SK-N-SH (cell line): ENCODE measurements around the gene TRMT10B. TPM values are rescaled to one million over a fixed set of nuclear protein-coding genes. Genes with fewer than 3 reads are reported as not detected.

ENCODE experiments used
- CTCF ChIA-PET: fragments of 300-600, 350-600 bp; formaldehyde crosslinking; extraction: SDS; loops from one replicate; lab custom pipeline; 2021; lab: Yijun Ruan, JAX
- POLR2A ChIA-PET: fragments of 350-600 bp; sonication (Branson Sonifier 250); formaldehyde crosslinking; extraction: SDS; loops from one replicate; lab custom pipeline; 2020; ENCODE audit warnings: antibody characterized with exemption, inconsistent platforms; lab: Yijun Ruan, JAX
- DNase-seq: peaks from one replicate; pipeline ENCODE4 v3.0.0; 2012
- H2AFZ ChIP-seq: fragments of 200-600 bp; sonication (generic); 2 replicates; pipeline ENCODE4 v1.8.1; 2016; ENCODE audit warnings: antibody characterized with exemption, mild to moderate bottlenecking, low read depth
- H3F3A ChIP-seq: fragments of 200-600 bp; sonication (generic); replicated peaks from 2 replicates; pipeline ENCODE3; 2016; ENCODE audit warnings: antibody characterized with exemption, mild to moderate bottlenecking; ENCODE audit not compliant: insufficient read depth
- H3K27ac ChIP-seq, 2 experiments: fragments of 200-500 bp in 1 of 2; fragments of 200-600 bp in 1 of 2; sonication (Bioruptor generic) in 1 of 2; sonication (generic), shearing (Covaris generic) in 1 of 2; 2 replicates each; pipeline versions ENCODE4 v1.5.1 to v1.6.1; 2014 to 2016; ENCODE audit warnings: low read depth in 2 of 2, inconsistent platforms in 1 of 2, low read length in 1 of 2, mild to moderate bottlenecking in 1 of 2, mixed read lengths in 1 of 2
- H3K27me3 ChIP-seq: fragments of 200-600 bp; sonication (generic), shearing (Covaris generic); 2 replicates; pipeline ENCODE4 v1.6.1; 2016; ENCODE audit warnings: mixed run types; ENCODE audit not compliant: insufficient read depth
- H3K36me3 ChIP-seq, 2 experiments: fragments of 200-500 bp in 1 of 2; fragments of 200-600 bp in 1 of 2; sonication (Bioruptor generic) in 1 of 2; sonication (generic) in 1 of 2; replicated peaks in 1 of 2; 2 replicates each; pipeline versions ENCODE3 to v1.5.1; 2014 to 2016; ENCODE audit warnings: low read length in 1 of 2, mild to moderate bottlenecking in 1 of 2; ENCODE audit not compliant: insufficient read depth in 2 of 2, control insufficient read depth in 1 of 2
- H3K4me1 ChIP-seq, 2 experiments: fragments of 200-500 bp in 1 of 2; fragments of 200-600 bp in 1 of 2; sonication (Bioruptor generic) in 1 of 2; sonication (generic), shearing (Covaris generic) in 1 of 2; 2 replicates each; pipeline versions ENCODE4 v1.5.1 to v1.6.1; 2014 to 2016; ENCODE audit warnings: low read depth in 1 of 2, low read length in 1 of 2, mixed run types in 1 of 2; ENCODE audit not compliant: insufficient read depth in 2 of 2, control insufficient read depth in 1 of 2
- H3K4me2 ChIP-seq: fragments of 200-600 bp; sonication (generic), shearing (Covaris generic); 2 replicates; pipeline ENCODE4 v1.6.1; 2017; ENCODE audit warnings: mixed run types
- H3K4me3 ChIP-seq, 2 experiments: fragments of 200-500 bp in 1 of 2; fragments of 200-600 bp in 1 of 2; sonication (Bioruptor generic) in 1 of 2; sonication (generic), shearing (Covaris generic) in 1 of 2; 2 replicates each; pipeline versions ENCODE4 v1.5.1 to v1.8.1; 2014 to 2016; ENCODE audit warnings: low read depth in 2 of 2, inconsistent platforms in 1 of 2, low read length in 1 of 2, mild to moderate bottlenecking in 1 of 2, mixed read lengths in 1 of 2, moderate library complexity in 1 of 2
- H3K79me2 ChIP-seq: fragments of 200-600 bp; sonication (generic); 2 replicates; pipeline ENCODE4 v1.8.1; 2017; ENCODE audit warnings: mild to moderate bottlenecking; ENCODE audit not compliant: insufficient read depth
- H3K9ac ChIP-seq: fragments of 200-600 bp; sonication (generic); 2 replicates; pipeline ENCODE4 v1.6.1; 2017; ENCODE audit warnings: mixed run types
- H3K9me2 ChIP-seq: fragments of 200-600 bp; sonication (generic); 2 replicates; pipeline ENCODE4 v1.6.1; 2017; ENCODE audit warnings: mixed run types
- H3K9me3 ChIP-seq: fragments of 200-600 bp; sonication (generic); 2 replicates; pipeline ENCODE4 v1.6.1; 2017; ENCODE audit warnings: mixed run types, mild to moderate bottlenecking, moderate library complexity
- H4K20me1 ChIP-seq: fragments of 200-600 bp; sonication (generic); 2 replicates; pipeline ENCODE4 v1.6.1; 2017; ENCODE audit warnings: mild to moderate bottlenecking, mixed run types; ENCODE audit not compliant: insufficient read depth
- CHD2 ChIP-seq: fragments of 150-350 bp; IDR thresholded peaks from 2 replicates; pipeline ENCODE4 v1.6.1; 2018; ENCODE audit warnings: low read length; ENCODE audit not compliant: partially characterized antibody
- ELF1 ChIP-seq: IDR thresholded peaks from 2 replicates; pipeline ENCODE4 v1.4.0; 2012
- EZH2phosphoT487 ChIP-seq: fragments of 200-600 bp; sonication (generic); IDR thresholded peaks from 2 replicates; pipeline ENCODE4 v1.6.1; 2017; ENCODE audit warnings: low read depth, mixed run types, mild to moderate bottlenecking, antibody characterized with exemption, moderate library complexity, borderline replicate concordance
- FOXJ3 ChIP-seq: sonication (generic); formaldehyde crosslinking; IDR thresholded peaks from 2 replicates; pipeline ENCODE4 v1.5.1; 2020; ENCODE audit warnings: mild to moderate bottlenecking, missing genetic modification reagents
- FOXM1 ChIP-seq: IDR thresholded peaks from 2 replicates; pipeline ENCODE4 v1.4.0; 2012; ENCODE audit warnings: low read depth, mild to moderate bottlenecking
- GATA2 ChIP-seq: sonication (generic); formaldehyde crosslinking; IDR thresholded peaks from 2 replicates; pipeline ENCODE4 v1.5.0; 2020; ENCODE audit warnings: mild to moderate bottlenecking, missing genetic modification reagents
- MXI1 ChIP-seq: IDR thresholded peaks from 2 replicates; pipeline ENCODE4 v1.6.1; 2012; ENCODE audit warnings: mild to moderate bottlenecking, low read depth, low read length, improper control_type of control experiment
- RAD21 ChIP-seq: IDR thresholded peaks from 2 replicates; pipeline ENCODE4 v1.6.1; 2012; ENCODE audit warnings: mild to moderate bottlenecking, low read length
- REST ChIP-seq: IDR thresholded peaks from 2 replicates; pipeline ENCODE4 v1.6.1; 2012; ENCODE audit warnings: mild to moderate bottlenecking, low read depth, low read length, moderate library complexity
- RFX5 ChIP-seq: IDR thresholded peaks from 2 replicates; pipeline ENCODE4 v1.6.1; 2012; ENCODE audit warnings: mild to moderate bottlenecking, improper control_type of control experiment, low read length
- SMC3 ChIP-seq: IDR thresholded peaks from 2 replicates; pipeline ENCODE4 v1.6.1; 2012; ENCODE audit warnings: low read depth, low read length, improper control_type of control experiment
- TAF1 ChIP-seq: IDR thresholded peaks from 2 replicates; pipeline ENCODE4 v1.6.1; 2012; ENCODE audit warnings: low read depth, mild to moderate bottlenecking, low read length, moderate library complexity, borderline replicate concordance
- TCF12 ChIP-seq: IDR thresholded peaks from 2 replicates; pipeline ENCODE4 v1.4.0; 2012
- TEAD4 ChIP-seq: IDR thresholded peaks from 2 replicates; pipeline ENCODE4 v1.4.0; 2012; ENCODE audit warnings: mild to moderate bottlenecking, borderline replicate concordance; ENCODE audit not compliant: insufficient read depth
- WGBS: methylation state at CpG from one replicate; pipeline ENCODE4 v1.1.6; 2017; ENCODE audit warnings: low lambda C conversion rate; 5-methylcytosine and 5-hydroxymethylcytosine counted together
- polyA plus RNA-seq, 3 experiments: library from polyadenylated mRNA; depleted of rRNA; stranded (reverse); fragments of >200 nt; gene quantifications; 2 replicates each; pipeline ENCODE4 v1.2.3, GENCODE V29; 2012
- TF ChIP-seq, protein P1 (sequence below): fragments of 150-350 bp; IDR thresholded peaks from 2 replicates; pipeline ENCODE4 v1.6.1; 2016; ENCODE audit warnings: mild to moderate bottlenecking, low read depth, low read length
- TF ChIP-seq, protein P2 (sequence below): fragments of 150-350 bp; IDR thresholded peaks from 2 replicates; pipeline ENCODE4 v1.6.1; 2017; ENCODE audit warnings: antibody characterized with exemption, low read length, low read depth, borderline replicate concordance
- TF ChIP-seq, protein P3 (sequence below): IDR thresholded peaks from 2 replicates; pipeline ENCODE4 v1.4.0; 2012; ENCODE audit warnings: low read depth, borderline replicate concordance

TRMT10B gene
- polyA plus RNA-seq, 1 of the 3 experiments (the other 2 are of a cell fraction), result 7.3 TPM

DNA sequence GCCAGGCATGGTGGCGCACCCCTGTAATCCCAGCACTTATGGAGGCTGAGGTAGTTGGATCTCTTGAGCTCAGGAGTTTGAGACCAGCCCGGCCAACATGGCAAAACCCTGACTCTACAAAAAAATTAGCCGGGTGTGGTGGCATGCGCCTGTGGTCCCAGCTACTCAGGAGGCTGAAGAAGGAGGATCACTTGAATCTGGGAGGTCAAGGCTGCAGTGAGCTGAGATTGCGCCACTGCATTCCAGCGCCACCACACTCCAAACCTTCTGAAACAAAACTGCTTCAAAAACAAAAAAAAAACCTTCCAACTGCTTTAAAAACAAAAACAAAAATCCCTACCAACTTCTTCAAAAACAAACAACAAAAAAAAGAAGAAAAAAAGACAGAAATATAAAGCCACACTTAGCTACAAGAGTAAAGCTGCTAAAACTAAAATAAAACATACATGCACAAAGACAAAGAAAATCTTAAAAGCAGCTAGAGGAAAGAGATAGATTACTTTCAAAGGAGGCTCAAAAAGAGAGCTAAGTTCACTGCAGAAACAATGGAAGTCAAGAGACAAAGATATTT, 58.4 kb downstream of the TRMT10B start:
- Histone ChIP-seq H3K27ac (no peak overlapping the region), H3K4me2 (no peak overlapping the region), H3K9me2 (no peaks in the 10 kb centered on the region), H3K9me3 (no peaks in the 10 kb centered on the region), H3F3A (peaks cover 6% of the 10 kb centered on the region), H3K27me3 (no peaks in the 10 kb centered on the region), H3K9ac (no peak overlapping the region), H3K4me1 (no peaks in the 10 kb centered on the region), H3K36me3 (peaks cover 0 to 23% of the 10 kb centered on the region in 2 experiments), H4K20me1 (peaks cover 27% of the 10 kb centered on the region), H2AFZ (no peak overlapping the region), H3K79me2 (peaks cover 92% of the 10 kb centered on the region), H3K4me3 (no peak overlapping the region)
- no peak for DNase-seq
- CTCF ChIA-PET, result no interaction called here
- TF ChIP-seq TEAD4, result no peak
- no peak for TF ChIP-seq EZH2phosphoT487
- no peak for TF ChIP-seq ELF1
- no peak for TF ChIP-seq GATA2
- TF ChIP-seq SMC3, result no peak
- TF ChIP-seq MXI1, result no peak
- TF ChIP-seq FOXM1, result no peak
- TF ChIP-seq, protein P1, sequence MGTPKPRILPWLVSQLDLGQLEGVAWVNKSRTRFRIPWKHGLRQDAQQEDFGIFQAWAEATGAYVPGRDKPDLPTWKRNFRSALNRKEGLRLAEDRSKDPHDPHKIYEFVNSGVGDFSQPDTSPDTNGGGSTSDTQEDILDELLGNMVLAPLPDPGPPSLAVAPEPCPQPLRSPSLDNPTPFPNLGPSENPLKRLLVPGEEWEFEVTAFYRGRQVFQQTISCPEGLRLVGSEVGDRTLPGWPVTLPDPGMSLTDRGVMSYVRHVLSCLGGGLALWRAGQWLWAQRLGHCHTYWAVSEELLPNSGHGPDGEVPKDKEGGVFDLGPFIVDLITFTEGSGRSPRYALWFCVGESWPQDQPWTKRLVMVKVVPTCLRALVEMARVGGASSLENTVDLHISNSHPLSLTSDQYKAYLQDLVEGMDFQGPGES, result no peak
- TF ChIP-seq TCF12, result no peak
- TF ChIP-seq TAF1, result no peak
- POLR2A ChIA-PET, result no interaction called here
- WGBS, result 96% methylated on average over 6 of the region's 6 CpGs

GRCh38 chr9:37812773-37813379, 59.3 kb downstream of the TRMT10B start:
- peaks cover 3% of the 10 kb centered on the region for H3F3A ChIP-seq
- TF ChIP-seq CHD2 (no peak), REST (no peak), RFX5 (no peak), FOXJ3 (CRISPR knock-in tag) (no peak), RAD21 (no peak), TEAD4 (no peak)
- TF ChIP-seq, protein P2, sequence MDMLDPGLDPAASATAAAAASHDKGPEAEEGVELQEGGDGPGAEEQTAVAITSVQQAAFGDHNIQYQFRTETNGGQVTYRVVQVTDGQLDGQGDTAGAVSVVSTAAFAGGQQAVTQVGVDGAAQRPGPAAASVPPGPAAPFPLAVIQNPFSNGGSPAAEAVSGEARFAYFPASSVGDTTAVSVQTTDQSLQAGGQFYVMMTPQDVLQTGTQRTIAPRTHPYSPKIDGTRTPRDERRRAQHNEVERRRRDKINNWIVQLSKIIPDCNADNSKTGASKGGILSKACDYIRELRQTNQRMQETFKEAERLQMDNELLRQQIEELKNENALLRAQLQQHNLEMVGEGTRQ, result no peak
- TF ChIP-seq, protein P3, sequence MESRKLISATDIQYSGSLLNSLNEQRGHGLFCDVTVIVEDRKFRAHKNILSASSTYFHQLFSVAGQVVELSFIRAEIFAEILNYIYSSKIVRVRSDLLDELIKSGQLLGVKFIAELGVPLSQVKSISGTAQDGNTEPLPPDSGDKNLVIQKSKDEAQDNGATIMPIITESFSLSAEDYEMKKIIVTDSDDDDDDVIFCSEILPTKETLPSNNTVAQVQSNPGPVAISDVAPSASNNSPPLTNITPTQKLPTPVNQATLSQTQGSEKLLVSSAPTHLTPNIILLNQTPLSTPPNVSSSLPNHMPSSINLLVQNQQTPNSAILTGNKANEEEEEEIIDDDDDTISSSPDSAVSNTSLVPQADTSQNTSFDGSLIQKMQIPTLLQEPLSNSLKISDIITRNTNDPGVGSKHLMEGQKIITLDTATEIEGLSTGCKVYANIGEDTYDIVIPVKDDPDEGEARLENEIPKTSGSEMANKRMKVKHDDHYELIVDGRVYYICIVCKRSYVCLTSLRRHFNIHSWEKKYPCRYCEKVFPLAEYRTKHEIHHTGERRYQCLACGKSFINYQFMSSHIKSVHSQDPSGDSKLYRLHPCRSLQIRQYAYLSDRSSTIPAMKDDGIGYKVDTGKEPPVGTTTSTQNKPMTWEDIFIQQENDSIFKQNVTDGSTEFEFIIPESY, result no peak
- no peak overlapping the region for H3K27ac ChIP-seq
- no peak overlapping the region for H2AFZ ChIP-seq
- H3K4me3 ChIP-seq, result no peak overlapping the region
- peaks cover 0 to 18% of the 10 kb centered on the region in 2 experiments for H3K36me3 ChIP-seq
- peaks cover 31% of the 10 kb centered on the region for H4K20me1 ChIP-seq
- ChIA-PET CTCF (no interaction called here), POLR2A (no interaction called here)
- no peak overlapping the region for H3K9ac ChIP-seq
- H3K4me1 ChIP-seq, result no peaks in the 10 kb centered on the region
- H3K79me2 ChIP-seq, result peaks cover 92% of the 10 kb centered on the region
- H3K4me2 ChIP-seq, result no peak overlapping the region
- H3K27me3 ChIP-seq, result no peaks in the 10 kb centered on the region
- no peak for DNase-seq
- 97% methylated on average over 5 of the region's 5 CpGs for WGBS
- no peaks in the 10 kb centered on the region for H3K9me2 ChIP-seq
- H3K9me3 ChIP-seq, result no peaks in the 10 kb centered on the region
